Activated CD4-positive, CD25-positive, alpha-beta regulatory T cell treated with anti-CD3 and anti-CD28 coated beads, Interleukin-2, amount 50 U/mL, for 24 hours (primary cell): ENCODE measurements around the gene ADD1.
"Not testable (repeated sequence)": the region's sequence is repeated elsewhere in the genome, so short reads cannot be mapped to it uniquely, and the experiment has no call there.

ENCODE experiments used
- ATAC-seq, 2 donors: fragments of 150-1000 bp; cut with Tn5 transposase; one replicate each; pipeline ENCODE4 v1.10.0; 2021; ENCODE audit warnings: mild to moderate bottlenecking in 1 of 2, moderate library complexity in 1 of 2

The ADD1 gene

GRCh38 chr4:2891294-2891693 is 47.6 kb downstream of the ADD1 start:
- no peak for ATAC-seq

GRCh38 chr4:2893772-2894171 is 50.1 kb downstream of the ADD1 start:
- no peak for ATAC-seq

- ATAC-seq: no peak
These were observed 54.4 kb downstream of the ADD1 start for GRCh38 chr4:2898001-2898400.

GRCh38 chr4:2900741-2901140 is 57.1 kb downstream of the ADD1 start:
- no peak for ATAC-seq

- ATAC-seq: no peak
These were observed 57.5 kb downstream of the ADD1 start for GRCh38 chr4:2901186-2901585.

GRCh38 chr4:2902126-2902525 is 58.5 kb downstream of the ADD1 start:
- no peak for ATAC-seq

GRCh38 chr4:2905544-2905943 is 61.9 kb downstream of the ADD1 start:
- ATAC-seq: no peak

- ATAC-seq: no peak
These were observed 62.6 kb downstream of the ADD1 start for GRCh38 chr4:2906218-2906617.

- no peak for ATAC-seq
These were observed 63.6 kb downstream of the ADD1 start for GRCh38 chr4:2907226-2907625.

GRCh38 chr4:2907706-2908293 is 64.2 kb downstream of the ADD1 start:
- no peak for ATAC-seq

GRCh38 chr4:2908686-2909085 is 65.0 kb downstream of the ADD1 start:
- no peak for ATAC-seq

- no peak for ATAC-seq
These were observed 65.9 kb downstream of the ADD1 start for GRCh38 chr4:2909583-2909982.

GRCh38 chr4:2910409-2910808 is 66.8 kb downstream of the ADD1 start:
- no peak for ATAC-seq

- ATAC-seq: no peak
These were observed 68.2 kb downstream of the ADD1 start for GRCh38 chr4:2911868-2912267.

GRCh38 chr4:2913168-2913567 is 69.5 kb downstream of the ADD1 start:
- no peak for ATAC-seq

GRCh38 chr4:2914256-2915126 is 70.8 kb downstream of the ADD1 start:
- no peak for ATAC-seq

- ATAC-seq: no peak
These were observed 72.1 kb downstream of the ADD1 start for GRCh38 chr4:2915789-2916188.

GRCh38 chr4:2916696-2917095 is 73.1 kb downstream of the ADD1 start:
- not testable (repeated sequence) for ATAC-seq

- not testable (repeated sequence) for ATAC-seq
These were observed 74.7 kb downstream of the ADD1 start for GRCh38 chr4:2918300-2918699.

- not testable (repeated sequence) for ATAC-seq
These were observed 75.1 kb downstream of the ADD1 start for GRCh38 chr4:2918714-2919113.

- not testable (repeated sequence) for ATAC-seq
These were observed 78.9 kb downstream of the ADD1 start for GRCh38 chr4:2922453-2923101.

GRCh38 chr4:2923141-2923551 is 79.5 kb downstream of the ADD1 start:
- ATAC-seq: no peak

GRCh38 chr4:2923668-2924173 is 80.1 kb downstream of the ADD1 start:
- no peak for ATAC-seq

GRCh38 chr4:2924286-2924685 is 80.6 kb downstream of the ADD1 start:
- no peak for ATAC-seq
